CD14-positive monocyte (primary cell): ENCODE data around the gene TRIM47. TPM values are rescaled to one million over a fixed set of nuclear protein-coding genes. Genes with fewer than 3 reads are reported as not detected.

Source experiments
- DNase-seq, 3 donors: peaks; one replicate each; pipeline ENCODE4 v3.0.0-alpha.2; 2011 to 2022
- H2AFZ ChIP-seq: 2 replicates; pipeline ENCODE4 v1.6.0; 2012; ENCODE audit warnings: mild to moderate bottlenecking, low read depth, low read length, inconsistent platforms; ENCODE audit not compliant: insufficient read depth, poor library complexity, severe bottlenecking
- H3K27ac ChIP-seq, 2 donors: 1 replicate in 1 of 2; 2 replicates in 1 of 2; pipeline ENCODE4 v1.5.1; 2012 to 2013; ENCODE audit warnings: low read length in 2 of 2, control low read depth in 1 of 2, inconsistent platforms in 1 of 2, low read depth in 1 of 2, mild to moderate bottlenecking in 1 of 2
- H3K27me3 ChIP-seq, 2 donors: one replicate each; pipeline versions ENCODE4 v1.6.0 to v1.6.1; 2011 to 2013; ENCODE audit warnings: low read length in 2 of 2; ENCODE audit not compliant: control insufficient read depth in 2 of 2, insufficient read depth in 2 of 2
- H3K36me3 ChIP-seq, 2 donors: replicated peaks in 1 of 2; 1 replicate in 1 of 2; 2 replicates in 1 of 2; pipeline versions ENCODE4 v1.5.1 to v1.6.1; 2012 to 2013; ENCODE audit warnings: low read length in 2 of 2, control low read depth in 1 of 2, inconsistent platforms in 1 of 2, mild to moderate bottlenecking in 1 of 2; ENCODE audit not compliant: insufficient read depth in 2 of 2, control insufficient read depth in 1 of 2
- H3K4me1 ChIP-seq, 2 donors: 1 replicate in 1 of 2; 2 replicates in 1 of 2; pipeline versions ENCODE4 v1.5.1 to v1.6.1; 2012 to 2013; ENCODE audit warnings: low read length in 2 of 2, control low read depth in 1 of 2, inconsistent platforms in 1 of 2, mild to moderate bottlenecking in 1 of 2, moderate library complexity in 1 of 2; ENCODE audit not compliant: insufficient read depth in 2 of 2, control insufficient read depth in 1 of 2
- H3K4me2 ChIP-seq: replicated peaks from 2 replicates; pipeline ENCODE3; 2012; ENCODE audit warnings: low read length, moderate library complexity, mild to moderate bottlenecking; ENCODE audit not compliant: poor library complexity, severe bottlenecking; ENCODE audit errors: extremely low read depth
- H3K4me3 ChIP-seq, 3 experiments: fragments of 200-600 bp in 1 of 3; sonication (generic) in 1 of 3; replicated peaks in 1 of 3; 1 replicate in 2 of 3; 2 replicates in 1 of 3; pipeline ENCODE4 v1.5.1; 2011 to 2013; ENCODE audit warnings: low read length in 3 of 3, mild to moderate bottlenecking in 3 of 3, control low read depth in 2 of 3, low read depth in 2 of 3, inconsistent platforms in 1 of 3, moderate library complexity in 1 of 3
- H3K79me2 ChIP-seq: 2 replicates; pipeline ENCODE4 v1.6.0; 2012; ENCODE audit warnings: mild to moderate bottlenecking, control low read depth, inconsistent platforms, low read length, moderate library complexity; ENCODE audit not compliant: insufficient read depth
- H3K9ac ChIP-seq: 2 replicates; pipeline ENCODE4 v1.6.0; 2017; ENCODE audit warnings: low read length, mild to moderate bottlenecking; ENCODE audit not compliant: insufficient read depth, poor library complexity, severe bottlenecking
- H3K9me3 ChIP-seq, 2 donors: replicated peaks in 1 of 2; 1 replicate in 1 of 2; 2 replicates in 1 of 2; pipeline versions ENCODE4 v1.5.1 to v1.6.1; 2012 to 2013; ENCODE audit warnings: low read length in 2 of 2, control low read depth in 1 of 2; ENCODE audit not compliant: control insufficient read depth in 1 of 2, insufficient read depth in 1 of 2
- H4K20me1 ChIP-seq: 2 replicates; pipeline ENCODE4 v1.6.0; 2012; ENCODE audit warnings: mild to moderate bottlenecking, low read length, control low read depth, moderate library complexity; ENCODE audit not compliant: insufficient read depth
- H3K27ac Mint-ChIP-seq, 7 donors: one replicate each; pipeline ENCODE4 v1.8.0; 2020; ENCODE audit warnings: mild to moderate bottlenecking in 7 of 7, mixed read lengths in 7 of 7, moderate library complexity in 6 of 7, inconsistent platforms in 2 of 7
- H3K27me3 Mint-ChIP-seq, 3 donors: one replicate each; pipeline ENCODE4 v1.8.0; 2021 to 2022; ENCODE audit warnings: low read depth in 3 of 3, mild to moderate bottlenecking in 3 of 3, mixed read lengths in 3 of 3, moderate library complexity in 3 of 3, inconsistent platforms in 1 of 3
- H3K36me3 Mint-ChIP-seq, 2 donors: one replicate each; pipeline ENCODE4 v1.8.0; 2020; ENCODE audit warnings: mixed read lengths in 2 of 2, inconsistent platforms in 1 of 2, mild to moderate bottlenecking in 1 of 2
- H3K4me1 Mint-ChIP-seq: one replicate; pipeline ENCODE4 v1.8.0; 2020; ENCODE audit warnings: mild to moderate bottlenecking, mixed read lengths
- H3K4me3 Mint-ChIP-seq, 2 donors: one replicate each; pipeline ENCODE4 v1.8.0; 2020; ENCODE audit warnings: mild to moderate bottlenecking in 2 of 2, mixed read lengths in 2 of 2, moderate library complexity in 1 of 2
- H3K9me3 Mint-ChIP-seq, 7 donors: one replicate each; pipeline ENCODE4 v1.8.0; 2020 to 2022; ENCODE audit warnings: mixed read lengths in 7 of 7, mild to moderate bottlenecking in 6 of 7, moderate library complexity in 6 of 7, inconsistent platforms in 2 of 7
- CTCF ChIP-seq: fragments of 200-600 bp; IDR thresholded peaks from one replicate; pipeline ENCODE4 v1.8.0; 2022; ENCODE audit warnings: antibody characterized with exemption, mild to moderate bottlenecking
- WGBS: methylation state at CpG from one replicate; pipeline ENCODE4 v1.1.5; 2013; ENCODE audit warnings: missing lambda C conversion rate; ENCODE audit not compliant: insufficient coverage; 5-methylcytosine and 5-hydroxymethylcytosine counted together
- intact Hi-C, 2 donors: fragments of 100-400 bp; cut with micrococcal nuclease; formaldehyde crosslinking; loops; one replicate each; pipeline versions ENCODE4 v1.15.0 to v1.15.1; 2023
- polyA plus RNA-seq, 3 donors: library from polyadenylated mRNA; depleted of rRNA in 1 of 3; unstranded in 2 of 3; stranded (reverse) in 1 of 3; fragments of 300-500 nt in 2 of 3; fragments of >200 nt in 1 of 3; fragmentation: Illumina TruSeq in 2 of 3; gene quantifications; 1 replicate in 2 of 3; 2 replicates in 1 of 3; pipeline ENCODE4 v1.2.3, GENCODE V29; 2012 to 2021

Gene TRIM47
- polyA plus RNA-seq, 3 donors = 0.20 TPM; not detected in 2

- Mint-ChIP-seq H3K4me1 (peaks cover 16% of the 10 kb centered on the region), H3K27me3 (peaks cover 0 to 2% (median 2%) of the 10 kb centered on the region in 3 donors), H3K9me3 (peaks cover 0 to 2% (median 0%) of the 10 kb centered on the region in 7 donors), H3K4me3 (no peak overlapping the region), H3K36me3 (peaks cover 33 to 49% of the 10 kb centered on the region in 2 donors), H3K27ac (peak overlapping the region in 1 of 7 donors; percentile 68)
- H3K4me2 ChIP-seq = no peak overlapping the region
- intact Hi-C loops = loop anchor here in 1 of 2 donors (5.0 kb wide), 1 partner anchor 41 kb away; the partner anchor contains the start of gene FBF1
- WGBS = 90% methylated on average over 11 of the region's 13 CpGs
- H3K27me3 ChIP-seq = no peaks in the 10 kb centered on the region
- no peak overlapping the region for H3K27ac ChIP-seq
- no peak for DNase-seq
- H3K9me3 ChIP-seq = no peaks in the 10 kb centered on the region
- H3K36me3 ChIP-seq = peaks cover 42 to 44% of the 10 kb centered on the region in 2 donors
- no peak for TF ChIP-seq CTCF
- no peak overlapping the region for H2AFZ ChIP-seq
- H3K4me3 ChIP-seq = no peak overlapping the region
- H3K4me1 ChIP-seq = peaks cover 25 to 30% of the 10 kb centered on the region in 2 donors
- H3K9ac ChIP-seq = no peak overlapping the region
- H4K20me1 ChIP-seq = no peaks in the 10 kb centered on the region
- H3K79me2 ChIP-seq = peaks cover 13% of the 10 kb centered on the region
Measured at GRCh38 chr17:75900691-75901533, 22.5 kb upstream of the TRIM47 start.

- peaks cover 0 to 2% (median 2%) of the 10 kb centered on the region in 3 donors for H3K27me3 Mint-ChIP-seq
- H3K9me3 Mint-ChIP-seq = peaks cover 0 to 2% (median 0%) of the 10 kb centered on the region in 7 donors
- H3K4me3 ChIP-seq = no peak overlapping the region
- H3K79me2 ChIP-seq = peaks cover 23% of the 10 kb centered on the region
- H3K4me1 Mint-ChIP-seq = peaks cover 19% of the 10 kb centered on the region
- H2AFZ ChIP-seq = no peak overlapping the region
- TF ChIP-seq CTCF = no peak
- intact Hi-C loops = loop anchor here in 1 of 2 donors (5.0 kb wide), 2 partner anchors 42 to 43 kb away; partner anchors contain the start of genes FBF1 and WBP2
- H3K9ac ChIP-seq = no peak overlapping the region
- H3K36me3 ChIP-seq = peaks cover 42 to 44% of the 10 kb centered on the region in 2 donors
- H3K4me3 Mint-ChIP-seq = no peak overlapping the region
- peaks cover 4% of the 10 kb centered on the region for H4K20me1 ChIP-seq
- H3K27ac Mint-ChIP-seq = peak overlapping the region in 1 of 7 donors; percentile 6
- H3K9me3 ChIP-seq = no peaks in the 10 kb centered on the region
- DNase-seq = no peak
- over 99% methylated on average over 23 of the region's 23 CpGs for WGBS
- peaks cover 25 to 30% of the 10 kb centered on the region in 2 donors for H3K4me1 ChIP-seq
- no peaks in the 10 kb centered on the region for H3K27me3 ChIP-seq
- H3K27ac ChIP-seq = no peak overlapping the region
- H3K4me2 ChIP-seq = no peak overlapping the region
- peaks cover 33 to 51% of the 10 kb centered on the region in 2 donors for H3K36me3 Mint-ChIP-seq
Measured at GRCh38 chr17:75899767-75900468, 21.5 kb upstream of the TRIM47 start.
